H1 (cell line): Measurements from ENCODE around the gene EBLN2.

Source experiments
- EGR1 ChIP-seq: IDR thresholded peaks from 2 replicates; pipeline ENCODE4 v1.6.1; 2011; ENCODE audit warnings: low read depth, low read length, borderline replicate concordance
- EP300 ChIP-seq, 2 experiments: IDR thresholded peaks; 1 replicate in 1 of 2; 2 replicates in 1 of 2; pipeline ENCODE4 v1.6.1; 2011 to 2012; ENCODE audit warnings: low read depth in 2 of 2, low read length in 2 of 2, mild to moderate bottlenecking in 2 of 2, borderline replicate concordance in 1 of 2, inconsistent platforms in 1 of 2, moderate library complexity in 1 of 2
- EZH2 ChIP-seq: fragments of 200-600 bp; sonication (generic); IDR thresholded peaks from 2 replicates; pipeline ENCODE4 v1.7.1; 2012; ENCODE audit warnings: low read depth, mild to moderate bottlenecking, moderate library complexity, low read length, inconsistent platforms; ENCODE audit not compliant: severe bottlenecking
- POLR2A ChIP-seq, 2 experiments: IDR thresholded peaks; 1 replicate in 1 of 2; 2 replicates in 1 of 2; pipeline ENCODE4 v1.6.1; 2011; ENCODE audit warnings: low read depth in 2 of 2, low read length in 2 of 2, mild to moderate bottlenecking in 2 of 2; ENCODE audit errors: control extremely low read depth in 1 of 2
- SIX5 ChIP-seq: IDR thresholded peaks from 2 replicates; pipeline ENCODE4 v1.6.1; 2011; ENCODE audit warnings: mild to moderate bottlenecking, low read depth, low read length
- TF ChIP-seq, protein P1 (sequence below): IDR thresholded peaks from 2 replicates; pipeline ENCODE4 v1.6.1; 2011; ENCODE audit warnings: low read depth, mild to moderate bottlenecking, low read length; ENCODE audit not compliant: insufficient read depth
- TF ChIP-seq, protein P2 (sequence below), 3 experiments: IDR thresholded peaks; 1 replicate in 2 of 3; 2 replicates in 1 of 3; pipeline versions ENCODE4 v1.5.1 to v1.6.1; 2011; ENCODE audit warnings: low read length in 3 of 3, mild to moderate bottlenecking in 3 of 3, inconsistent platforms in 2 of 3, low read depth in 1 of 3, moderate library complexity in 1 of 3; ENCODE audit not compliant: insufficient read depth in 1 of 3; ENCODE audit errors: control extremely low read depth in 1 of 3

DNA sequence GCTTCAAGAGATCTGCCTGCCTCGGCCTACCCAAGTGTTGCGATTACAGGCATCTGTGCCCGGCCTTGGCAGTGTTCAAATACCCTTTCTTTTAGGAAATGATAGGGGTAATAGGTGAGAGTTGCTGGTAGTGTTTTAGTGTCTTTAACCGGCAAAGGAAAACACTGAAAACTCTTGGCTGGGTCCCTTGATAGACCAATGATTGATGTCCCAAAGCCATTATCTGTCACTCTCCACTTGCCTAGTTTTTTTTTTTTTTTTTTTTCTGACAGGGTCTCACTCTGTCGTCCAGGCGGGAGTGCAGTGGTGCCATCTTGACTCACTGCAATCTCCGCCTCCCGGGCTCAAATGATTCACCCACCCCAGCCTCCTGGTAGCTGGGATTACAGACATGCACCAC lies 19.7 kb downstream of the EBLN2 start:
- TF ChIP-seq EP300 (IDR thresholded peaks at IDR 0.05; ENCODE audit: borderline replicate concordance in 1 of 2, low read depth in 2 of 2, low read length in 2 of 2) (no peak), POLR2A (IDR thresholded peaks at IDR 0.05; ENCODE audit: control extremely low read depth in 1 of 2, low read depth in 2 of 2, low read length in 2 of 2) (no peak), EZH2 (no peak), SIX5 (no peak), EGR1 (no peak)
- TF ChIP-seq, protein P1, sequence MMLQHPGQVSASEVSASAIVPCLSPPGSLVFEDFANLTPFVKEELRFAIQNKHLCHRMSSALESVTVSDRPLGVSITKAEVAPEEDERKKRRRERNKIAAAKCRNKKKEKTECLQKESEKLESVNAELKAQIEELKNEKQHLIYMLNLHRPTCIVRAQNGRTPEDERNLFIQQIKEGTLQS, result no peak
- TF ChIP-seq, protein P2, sequence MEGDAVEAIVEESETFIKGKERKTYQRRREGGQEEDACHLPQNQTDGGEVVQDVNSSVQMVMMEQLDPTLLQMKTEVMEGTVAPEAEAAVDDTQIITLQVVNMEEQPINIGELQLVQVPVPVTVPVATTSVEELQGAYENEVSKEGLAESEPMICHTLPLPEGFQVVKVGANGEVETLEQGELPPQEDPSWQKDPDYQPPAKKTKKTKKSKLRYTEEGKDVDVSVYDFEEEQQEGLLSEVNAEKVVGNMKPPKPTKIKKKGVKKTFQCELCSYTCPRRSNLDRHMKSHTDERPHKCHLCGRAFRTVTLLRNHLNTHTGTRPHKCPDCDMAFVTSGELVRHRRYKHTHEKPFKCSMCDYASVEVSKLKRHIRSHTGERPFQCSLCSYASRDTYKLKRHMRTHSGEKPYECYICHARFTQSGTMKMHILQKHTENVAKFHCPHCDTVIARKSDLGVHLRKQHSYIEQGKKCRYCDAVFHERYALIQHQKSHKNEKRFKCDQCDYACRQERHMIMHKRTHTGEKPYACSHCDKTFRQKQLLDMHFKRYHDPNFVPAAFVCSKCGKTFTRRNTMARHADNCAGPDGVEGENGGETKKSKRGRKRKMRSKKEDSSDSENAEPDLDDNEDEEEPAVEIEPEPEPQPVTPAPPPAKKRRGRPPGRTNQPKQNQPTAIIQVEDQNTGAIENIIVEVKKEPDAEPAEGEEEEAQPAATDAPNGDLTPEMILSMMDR (IDR thresholded peaks at IDR 0.05; ENCODE audit: control extremely low read depth in 1 of 3, insufficient read depth in 1 of 3, low read depth in 1 of 3, low read length in 3 of 3), result no peak
